Measurements from ENCODE around the gene SUDS3.
"Not testable (repeated sequence)": the region's sequence is repeated elsewhere in the genome, so short reads cannot be mapped to it uniquely, and the experiment has no call there.

SUDS3 gene

DNA sequence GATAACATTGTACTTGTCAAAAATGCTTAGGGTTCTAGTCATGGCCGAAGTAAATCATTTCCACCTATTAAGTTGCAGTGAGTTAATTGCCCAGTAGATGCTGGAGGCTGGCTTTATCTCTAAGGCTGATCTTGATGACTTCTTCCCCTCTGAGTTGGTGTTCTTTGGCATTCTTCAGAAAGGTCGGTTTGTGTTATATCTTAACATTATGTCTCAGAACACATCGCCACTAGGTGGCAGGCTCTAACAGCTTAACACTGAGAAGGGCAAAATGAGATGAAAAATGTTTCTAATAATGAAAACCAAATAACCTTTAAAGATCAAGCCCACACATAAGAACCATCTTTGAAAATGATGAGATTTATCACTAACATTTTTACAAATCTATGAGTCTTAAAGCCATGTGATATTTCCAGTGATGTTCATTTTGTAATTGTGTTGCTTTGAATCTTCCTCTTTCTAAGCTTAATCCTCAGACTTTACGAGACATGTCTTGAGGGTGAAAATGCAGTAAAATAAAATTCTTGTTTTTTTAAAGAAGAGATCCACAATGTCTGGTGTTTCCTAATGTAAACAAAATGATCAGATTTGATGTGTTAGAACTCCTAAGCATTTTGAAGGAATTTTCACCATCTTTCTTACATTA lies 28.6 kb downstream of the SUDS3 start:
- peak; percentile 31 for DNase-seq (ENCODE audit: extremely low read depth, low read depth)
- H3K4me3 ChIP-seq (replicated peaks; ENCODE audit: low read depth, low read length) = no peak overlapping the region
- TF ChIP-seq, protein P1, sequence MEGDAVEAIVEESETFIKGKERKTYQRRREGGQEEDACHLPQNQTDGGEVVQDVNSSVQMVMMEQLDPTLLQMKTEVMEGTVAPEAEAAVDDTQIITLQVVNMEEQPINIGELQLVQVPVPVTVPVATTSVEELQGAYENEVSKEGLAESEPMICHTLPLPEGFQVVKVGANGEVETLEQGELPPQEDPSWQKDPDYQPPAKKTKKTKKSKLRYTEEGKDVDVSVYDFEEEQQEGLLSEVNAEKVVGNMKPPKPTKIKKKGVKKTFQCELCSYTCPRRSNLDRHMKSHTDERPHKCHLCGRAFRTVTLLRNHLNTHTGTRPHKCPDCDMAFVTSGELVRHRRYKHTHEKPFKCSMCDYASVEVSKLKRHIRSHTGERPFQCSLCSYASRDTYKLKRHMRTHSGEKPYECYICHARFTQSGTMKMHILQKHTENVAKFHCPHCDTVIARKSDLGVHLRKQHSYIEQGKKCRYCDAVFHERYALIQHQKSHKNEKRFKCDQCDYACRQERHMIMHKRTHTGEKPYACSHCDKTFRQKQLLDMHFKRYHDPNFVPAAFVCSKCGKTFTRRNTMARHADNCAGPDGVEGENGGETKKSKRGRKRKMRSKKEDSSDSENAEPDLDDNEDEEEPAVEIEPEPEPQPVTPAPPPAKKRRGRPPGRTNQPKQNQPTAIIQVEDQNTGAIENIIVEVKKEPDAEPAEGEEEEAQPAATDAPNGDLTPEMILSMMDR (IDR thresholded peaks at IDR 0.05; ENCODE audit: low read depth, low read length, missing control alignments) = peak; percentile 74

GRCh38 chr12:118408241-118408640 lies 31.9 kb downstream of the SUDS3 start:
- not testable (repeated sequence) for DNase-seq (ENCODE audit: extremely low read depth, low read depth); H3K4me3 ChIP-seq (replicated peaks; ENCODE audit: low read depth, low read length)

GRCh38 chr12:118409834-118410233 lies 33.5 kb downstream of the SUDS3 start:
- no peak for DNase-seq (ENCODE audit: extremely low read depth, low read depth)
- no peak overlapping the region for H3K4me3 ChIP-seq (replicated peaks; ENCODE audit: low read depth, low read length)
- TF ChIP-seq, protein P1 (IDR thresholded peaks at IDR 0.05; ENCODE audit: low read depth, low read length, missing control alignments) = no peak

GRCh38 chr12:118417942-118418341 lies 41.6 kb downstream of the SUDS3 start:
- no peak for DNase-seq (ENCODE audit: extremely low read depth, low read depth)
- TF ChIP-seq, protein P1 (IDR thresholded peaks at IDR 0.05; ENCODE audit: low read depth, low read length, missing control alignments) = no peak
- H3K4me3 ChIP-seq (replicated peaks; ENCODE audit: low read depth, low read length) = no peak overlapping the region

DNA sequence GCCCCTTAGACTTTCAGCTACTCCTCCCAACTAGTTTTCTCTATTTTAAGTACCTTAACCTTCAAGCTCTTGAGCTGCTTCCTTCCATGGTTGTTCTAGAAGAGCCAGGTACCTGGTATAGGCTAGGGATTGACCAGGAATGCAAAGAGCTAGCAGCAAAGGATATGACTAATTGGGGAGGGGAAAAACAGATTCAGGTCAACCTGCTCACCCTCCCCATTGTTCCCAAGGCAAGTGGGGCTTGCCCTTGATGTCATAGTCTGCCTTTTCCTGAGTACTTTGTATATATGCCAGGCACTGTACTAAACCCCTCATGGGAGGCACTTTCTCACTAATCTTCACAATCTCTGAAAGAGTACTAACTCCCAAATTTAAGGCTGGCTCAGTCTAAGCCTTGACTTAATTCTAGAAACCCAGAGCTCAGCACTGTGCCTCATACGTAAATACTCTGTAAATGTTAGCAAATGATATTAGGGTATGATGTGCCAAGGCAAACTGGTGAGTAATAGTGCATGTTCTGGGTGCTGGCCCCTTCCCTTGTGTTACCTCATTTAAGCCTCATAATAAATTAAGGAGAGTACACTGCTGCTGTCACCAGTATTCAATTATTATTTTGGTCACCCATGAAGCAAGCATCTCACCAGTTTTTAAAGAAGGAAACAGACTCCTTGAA lies 42.2 kb downstream of the SUDS3 start:
- TF ChIP-seq, protein P1 (IDR thresholded peaks at IDR 0.05; ENCODE audit: low read depth, low read length, missing control alignments) = no peak
- no peak overlapping the region for H3K4me3 ChIP-seq (replicated peaks; ENCODE audit: low read depth, low read length)
- DNase-seq (ENCODE audit: extremely low read depth, low read depth) = no peak

DNA sequence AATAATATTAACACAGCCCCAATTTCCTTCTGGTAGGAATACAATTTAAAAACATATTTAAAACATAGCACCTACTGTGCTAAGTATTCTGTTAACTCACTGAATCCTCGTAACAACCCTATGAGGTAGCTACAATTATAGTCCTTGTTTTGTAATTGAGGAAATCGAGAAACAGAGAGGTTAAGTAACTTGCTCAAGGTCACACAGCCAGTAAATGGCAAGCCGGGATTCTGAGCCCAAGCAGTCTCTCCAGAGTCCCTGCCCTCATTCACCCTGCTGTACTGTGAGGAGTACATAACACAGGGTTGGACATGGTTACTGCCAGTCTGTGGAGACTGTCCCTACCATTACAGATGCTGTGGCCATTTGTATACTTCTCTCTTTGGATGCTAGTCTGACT lies 44.3 kb downstream of the SUDS3 start:
- TF ChIP-seq, protein P1 (IDR thresholded peaks at IDR 0.05; ENCODE audit: low read depth, low read length, missing control alignments) = no peak
- no peak overlapping the region for H3K4me3 ChIP-seq (replicated peaks; ENCODE audit: low read depth, low read length)
- no peak for DNase-seq (ENCODE audit: extremely low read depth, low read depth)

- no peak for DNase-seq (ENCODE audit: extremely low read depth, low read depth)
- H3K4me3 ChIP-seq (replicated peaks; ENCODE audit: low read depth, low read length) = no peak overlapping the region
- TF ChIP-seq, protein P1 (IDR thresholded peaks at IDR 0.05; ENCODE audit: low read depth, low read length, missing control alignments) = no peak
Measured at GRCh38 chr12:118424884-118425283, 48.5 kb downstream of the SUDS3 start.
